Measurements from ENCODE around the gene GNE.
A peak's percentile ranks its signal among the peaks of the same experiment; 100 is the strongest.
"Not testable (repeated sequence)": the region's sequence is repeated elsewhere in the genome, so short reads cannot be mapped to it uniquely, and the experiment has no call there.

GNE gene

DNA sequence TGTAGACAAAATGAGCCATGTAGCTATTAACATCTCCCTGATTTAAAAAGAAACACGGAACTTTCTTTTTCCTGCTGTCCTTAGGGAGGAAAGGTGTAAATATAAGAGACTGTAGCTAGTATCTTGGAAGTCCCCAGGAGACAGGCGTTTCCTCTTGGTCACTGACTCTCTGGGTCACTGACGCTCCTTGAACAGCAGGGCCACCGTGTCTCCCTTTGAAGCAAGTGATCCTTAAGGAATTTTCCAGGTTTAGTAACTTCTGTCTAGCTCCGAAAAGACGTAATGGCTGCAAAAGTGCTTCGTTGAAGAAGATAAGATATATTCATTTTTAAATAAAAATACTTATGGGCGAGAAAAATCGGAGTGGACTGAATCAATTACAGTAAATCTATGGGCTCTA lies 68.3 kb downstream of the GNE start:
- no peak for DNase-seq (ENCODE audit: low read depth)
- TF ChIP-seq, protein P1, sequence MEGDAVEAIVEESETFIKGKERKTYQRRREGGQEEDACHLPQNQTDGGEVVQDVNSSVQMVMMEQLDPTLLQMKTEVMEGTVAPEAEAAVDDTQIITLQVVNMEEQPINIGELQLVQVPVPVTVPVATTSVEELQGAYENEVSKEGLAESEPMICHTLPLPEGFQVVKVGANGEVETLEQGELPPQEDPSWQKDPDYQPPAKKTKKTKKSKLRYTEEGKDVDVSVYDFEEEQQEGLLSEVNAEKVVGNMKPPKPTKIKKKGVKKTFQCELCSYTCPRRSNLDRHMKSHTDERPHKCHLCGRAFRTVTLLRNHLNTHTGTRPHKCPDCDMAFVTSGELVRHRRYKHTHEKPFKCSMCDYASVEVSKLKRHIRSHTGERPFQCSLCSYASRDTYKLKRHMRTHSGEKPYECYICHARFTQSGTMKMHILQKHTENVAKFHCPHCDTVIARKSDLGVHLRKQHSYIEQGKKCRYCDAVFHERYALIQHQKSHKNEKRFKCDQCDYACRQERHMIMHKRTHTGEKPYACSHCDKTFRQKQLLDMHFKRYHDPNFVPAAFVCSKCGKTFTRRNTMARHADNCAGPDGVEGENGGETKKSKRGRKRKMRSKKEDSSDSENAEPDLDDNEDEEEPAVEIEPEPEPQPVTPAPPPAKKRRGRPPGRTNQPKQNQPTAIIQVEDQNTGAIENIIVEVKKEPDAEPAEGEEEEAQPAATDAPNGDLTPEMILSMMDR (conservative IDR thresholded peaks at IDR 0.05; ENCODE audit: control insufficient read depth, insufficient read depth, low read depth, low read length), result no peak
- H3K4me3 ChIP-seq (ENCODE audit: control insufficient read depth, low read depth, low read length), result peak overlapping the region; percentile 81

DNA sequence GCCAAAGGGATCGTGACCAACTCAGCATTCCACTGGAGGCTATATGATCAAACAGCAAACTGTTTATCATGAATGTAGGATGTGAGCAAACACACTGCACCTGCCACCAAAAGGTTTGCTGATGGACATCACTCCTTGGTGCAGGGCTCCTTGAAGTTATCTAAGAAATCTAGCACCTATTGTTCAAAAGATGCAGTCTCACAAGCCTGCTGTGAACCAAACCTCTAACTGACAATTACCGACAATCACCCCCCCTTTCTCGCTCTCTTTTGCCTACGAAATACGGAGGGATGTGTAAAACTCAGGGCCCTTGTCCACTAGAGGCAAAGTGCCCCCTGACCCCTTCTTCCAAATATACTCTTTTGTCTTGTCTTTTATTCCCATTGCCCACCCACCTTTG lies 70.0 kb downstream of the GNE start:
- TF ChIP-seq, protein P1 (conservative IDR thresholded peaks at IDR 0.05; ENCODE audit: control insufficient read depth, insufficient read depth, low read depth, low read length), result no peak
- no peak for DNase-seq (ENCODE audit: low read depth)
- no peak overlapping the region for H3K4me3 ChIP-seq (ENCODE audit: control insufficient read depth, low read depth, low read length)

DNA sequence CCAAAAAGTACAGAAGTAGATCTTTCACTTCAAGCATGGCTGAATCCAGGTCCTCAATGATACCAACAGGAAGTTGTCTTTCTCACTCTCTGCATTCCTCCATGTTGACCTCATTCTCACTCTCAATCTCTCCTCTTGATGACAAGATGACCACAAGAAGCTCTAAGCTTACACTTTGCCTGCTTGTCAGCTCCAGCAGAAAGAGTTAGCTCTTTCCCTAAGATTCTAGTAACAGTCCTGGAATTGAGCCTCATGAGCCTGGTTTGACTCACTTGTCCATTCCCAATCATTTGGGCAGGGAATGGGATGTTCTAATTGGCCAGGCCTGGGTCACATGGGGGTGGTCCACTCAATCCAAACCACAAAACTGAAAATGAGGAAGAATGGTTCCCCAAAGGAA lies 70.8 kb downstream of the GNE start:
- H3K4me3 ChIP-seq (ENCODE audit: control insufficient read depth, low read depth, low read length), result no peak overlapping the region
- TF ChIP-seq, protein P1 (conservative IDR thresholded peaks at IDR 0.05; ENCODE audit: control insufficient read depth, insufficient read depth, low read depth, low read length), result no peak
- DNase-seq (ENCODE audit: low read depth), result peak; percentile 96

- not testable (repeated sequence) for H3K4me3 ChIP-seq (ENCODE audit: control insufficient read depth, low read depth, low read length); DNase-seq (ENCODE audit: low read depth)
These were observed 78.0 kb downstream of the GNE start for GRCh38 chr9:36180243-36180642.

- H3K4me3 ChIP-seq (ENCODE audit: control insufficient read depth, low read depth, low read length), result no peak overlapping the region
- no peak for DNase-seq (ENCODE audit: low read depth)
- TF ChIP-seq, protein P1 (conservative IDR thresholded peaks at IDR 0.05; ENCODE audit: control insufficient read depth, insufficient read depth, low read depth, low read length), result no peak
These were observed 80.7 kb downstream of the GNE start for GRCh38 chr9:36177571-36177970.

GRCh38 chr9:36176496-36176895 lies 81.8 kb downstream of the GNE start:
- not testable (repeated sequence) for DNase-seq (ENCODE audit: low read depth)

DNA sequence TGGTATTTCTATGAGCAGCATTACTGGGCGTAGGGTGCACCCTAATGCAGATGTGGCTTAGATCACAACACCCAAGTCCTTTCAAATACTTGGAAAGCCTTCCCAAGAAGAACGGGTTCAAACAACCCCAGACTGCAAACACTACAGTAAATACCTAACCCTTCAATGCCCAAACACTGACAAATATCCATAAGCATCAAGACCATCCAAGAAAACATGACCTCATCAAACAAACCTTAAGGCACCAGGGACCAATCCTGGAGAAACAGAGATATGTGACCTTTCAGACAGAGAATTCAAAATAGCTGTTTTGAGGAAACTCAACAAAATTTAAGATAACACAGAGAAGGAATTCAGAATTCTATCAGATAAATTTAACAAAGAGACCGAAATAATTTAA lies 83.0 kb downstream of the GNE start:
- H3K4me3 ChIP-seq (ENCODE audit: control insufficient read depth, low read depth, low read length); DNase-seq (ENCODE audit: low read depth): not testable (repeated sequence)

More at GRCh38 chr9:36176496-36176895, 81.8 kb downstream of the GNE start:
- H3K4me3 ChIP-seq (ENCODE audit: control insufficient read depth, low read depth, low read length), result not testable (repeated sequence)

DNA sequence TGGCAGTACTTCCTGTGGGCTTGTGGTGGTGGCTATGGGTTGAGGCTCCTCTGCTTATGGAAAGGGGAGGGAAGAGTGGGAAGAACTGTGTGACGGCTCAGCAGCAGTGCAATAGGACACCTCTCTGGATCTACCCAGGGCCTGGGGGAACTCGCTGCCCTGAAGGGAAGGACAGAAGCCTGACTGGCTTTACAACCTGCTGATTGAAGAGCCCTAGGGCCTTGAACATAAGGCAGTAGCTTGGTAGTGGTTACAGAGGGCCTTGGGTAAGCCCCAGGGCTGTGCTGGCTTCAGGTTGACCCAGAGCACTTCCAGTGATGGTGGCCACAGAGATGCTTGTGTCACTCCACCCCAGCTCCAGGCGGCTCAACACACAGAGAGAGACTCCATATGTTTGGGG lies 83.5 kb downstream of the GNE start:
- TF ChIP-seq, protein P1 (conservative IDR thresholded peaks at IDR 0.05; ENCODE audit: control insufficient read depth, insufficient read depth, low read depth, low read length), result no peak
- no peak overlapping the region for H3K4me3 ChIP-seq (ENCODE audit: control insufficient read depth, low read depth, low read length)
- no peak for DNase-seq (ENCODE audit: low read depth)

Data from fibroblast of mammary gland (primary cell).